A549 (cell line): Measurements from ENCODE around the gene LIPT2.

Experiments
- CBX8 ChIP-seq: fragments of 200-600 bp; sonication (generic); IDR thresholded peaks from 2 replicates; pipeline ENCODE4 v1.6.1; 2016
- CTCF ChIP-seq: fragments of >200 bp; sonication (Bioruptor Twin); formaldehyde crosslinking; IDR thresholded peaks from 3 replicates; pipeline ENCODE4 v1.5.1; 2016
- ESRRA ChIP-seq: fragments of 150-350 bp; IDR thresholded peaks from 2 replicates; pipeline ENCODE4 v1.6.1; 2014; ENCODE audit warnings: mild to moderate bottlenecking, low read length, borderline replicate concordance
- POLR2A ChIP-seq: IDR thresholded peaks from 2 replicates; pipeline ENCODE4 v1.6.1; 2012; ENCODE audit warnings: mild to moderate bottlenecking, low read length
- TP53 ChIP-seq: fragments of 250-450 bp; sonication (Bioruptor Pico); IDR thresholded peaks from 2 replicates; pipeline ENCODE4 v1.5.0; 2021; ENCODE audit warnings: mild to moderate bottlenecking, moderate library complexity

GRCh38 chr11:74520927-74521665 is 27.6 kb upstream of the LIPT2 start:
- TF ChIP-seq TP53 (no peak), POLR2A (no peak), CBX8 (no peak), CTCF (no peak), ESRRA (no peak)
